ENCODE results near the gene SIN3B. TPM values are rescaled to one million over a fixed set of nuclear protein-coding genes. Genes with fewer than 3 reads are reported as not detected.

The SIN3B gene
- total RNA-seq, 1 donor from 2014 or later = 73.1 TPM

- no peak overlapping the region for H3K27ac Mint-ChIP-seq
- intact Hi-C loops (cut with micrococcal nuclease) = no loop called here
- no peaks in the 10 kb centered on the region for H3K9me3 Mint-ChIP-seq
- ChIA-PET CTCF (no interaction called here), POLR2A (no interaction called here)
- H3K4me3 Mint-ChIP-seq = peak overlapping the region; percentile 19
- H3K4me1 Mint-ChIP-seq = peaks cover 48% of the 10 kb centered on the region
- no peaks in the 10 kb centered on the region for H3K36me3 Mint-ChIP-seq (ENCODE audit: low read depth)
- peaks cover 2% of the 10 kb centered on the region for H3K27me3 Mint-ChIP-seq
- no peak for TF ChIP-seq CTCF (IDR thresholded peaks at IDR 0.05)
- DNase-seq = no peak
- ATAC-seq (ENCODE audit: low read depth) = no peak
Measured at GRCh38 chr19:16889366-16889882, 60.2 kb downstream of the SIN3B start.

- no peak for ATAC-seq (ENCODE audit: low read depth)
- no peak for TF ChIP-seq CTCF (IDR thresholded peaks at IDR 0.05)
- no peak overlapping the region for H3K4me3 Mint-ChIP-seq
- intact Hi-C loops (cut with micrococcal nuclease) = loop anchor here (10.0 kb wide), 3 partner anchors 265 to 415 kb away; partner anchors contain the start of genes ABHD8, DDA1, MED26 and MRPL34
- H3K36me3 Mint-ChIP-seq (ENCODE audit: low read depth) = no peaks in the 10 kb centered on the region
- no peak for DNase-seq
- peaks cover 50% of the 10 kb centered on the region for H3K4me1 Mint-ChIP-seq
- no peaks in the 10 kb centered on the region for H3K9me3 Mint-ChIP-seq
- H3K27me3 Mint-ChIP-seq = peaks cover 2% of the 10 kb centered on the region
- no peak overlapping the region for H3K27ac Mint-ChIP-seq
- ChIA-PET POLR2A (no interaction called here), CTCF (no interaction called here)
Measured at GRCh38 chr19:16889883-16890460, 60.8 kb downstream of the SIN3B start.

GRCh38 chr19:16890461-16891184 lies 61.4 kb downstream of the SIN3B start:
- Mint-ChIP-seq H3K9me3 (no peaks in the 10 kb centered on the region), H3K27ac (no peak overlapping the region), H3K36me3 (ENCODE audit: low read depth) (no peaks in the 10 kb centered on the region), H3K4me3 (no peak overlapping the region), H3K27me3 (peaks cover 2% of the 10 kb centered on the region), H3K4me1 (peaks cover 56% of the 10 kb centered on the region)
- no peak for DNase-seq
- no peak for TF ChIP-seq CTCF (IDR thresholded peaks at IDR 0.05)
- ChIA-PET CTCF (no interaction called here), POLR2A (no interaction called here)
- no peak for ATAC-seq (ENCODE audit: low read depth)
- intact Hi-C loops (cut with micrococcal nuclease) = loop anchor here (10.0 kb wide), 3 partner anchors 266 to 414 kb away; partner anchors contain the start of genes ABHD8, DDA1, MED26 and MRPL34

GRCh38 chr19:16891696-16892382 lies 62.6 kb downstream of the SIN3B start:
- ChIA-PET POLR2A (no interaction called here), CTCF (no interaction called here)
- no peak for DNase-seq
- no peak for TF ChIP-seq CTCF (IDR thresholded peaks at IDR 0.05)
- no peaks in the 10 kb centered on the region for H3K9me3 Mint-ChIP-seq
- H3K4me1 Mint-ChIP-seq = peaks cover 59% of the 10 kb centered on the region
- no peaks in the 10 kb centered on the region for H3K36me3 Mint-ChIP-seq (ENCODE audit: low read depth)
- H3K4me3 Mint-ChIP-seq = no peak overlapping the region
- H3K27me3 Mint-ChIP-seq = peaks cover 2% of the 10 kb centered on the region
- intact Hi-C loops (cut with micrococcal nuclease) = loop anchor here (10.0 kb wide), 3 partner anchors 267 to 413 kb away; partner anchors contain the start of genes ABHD8, DDA1, MED26 and MRPL34
- peak overlapping the region; percentile 46 for H3K27ac Mint-ChIP-seq
- no peak for ATAC-seq (ENCODE audit: low read depth)

- no peak for DNase-seq
- ATAC-seq (ENCODE audit: low read depth) = no peak
- Mint-ChIP-seq H3K27me3 (peaks cover 2% of the 10 kb centered on the region), H3K4me3 (no peak overlapping the region), H3K27ac (no peak overlapping the region), H3K36me3 (ENCODE audit: low read depth) (no peaks in the 10 kb centered on the region), H3K9me3 (no peaks in the 10 kb centered on the region), H3K4me1 (peaks cover 59% of the 10 kb centered on the region)
- ChIA-PET POLR2A (interaction anchor here (0.6 kb wide), 1 partner anchor 319 kb away, joined by 4 read pairs; no protein-coding TSS in a partner anchor), CTCF (no interaction called here)
- TF ChIP-seq CTCF (IDR thresholded peaks at IDR 0.05) = no peak
- intact Hi-C loops (cut with micrococcal nuclease) = loop anchor here (10.0 kb wide), 3 partner anchors 268 to 412 kb away; partner anchors contain the start of genes ABHD8, DDA1, MED26 and MRPL34
Measured at GRCh38 chr19:16892436-16892835, 63.2 kb downstream of the SIN3B start.
